Kidney (tissue), 14 donors: ENCODE measurements around the gene P4HTM. TPM values are rescaled to one million over a fixed set of nuclear protein-coding genes. Genes with fewer than 3 reads are reported as not detected.

Source experiments
- DNase-seq, 5 donors: peaks; one replicate each; pipeline ENCODE4 v3.0.0-alpha.2; 2013 to 2020
- FAIRE-seq: peaks from 2 replicates; lab custom pipeline; 2012; peaks lifted over from hg19 to GRCh38; lab: Jason Lieb, UNC
- H3K27ac ChIP-seq, 2 donors: one replicate each; pipeline ENCODE4 v1.7.0; 2013; ENCODE audit warnings: low read depth in 2 of 2, low read length in 2 of 2, inconsistent platforms in 1 of 2
- H3K27me3 ChIP-seq: one replicate; pipeline ENCODE4 v1.7.1; 2013; ENCODE audit warnings: low read length, inconsistent platforms; ENCODE audit not compliant: control insufficient read depth, insufficient read depth
- H3K36me3 ChIP-seq, 3 donors: one replicate each; pipeline versions ENCODE4 v1.7.0 to v1.7.1; 2013; ENCODE audit warnings: low read length in 3 of 3, control low read depth in 1 of 3, inconsistent platforms in 1 of 3; ENCODE audit not compliant: insufficient read depth in 3 of 3, control insufficient read depth in 2 of 3
- H3K4me1 ChIP-seq, 3 donors: one replicate each; pipeline versions ENCODE4 v1.7.0 to v1.7.1; 2013; ENCODE audit warnings: low read length in 3 of 3, inconsistent platforms in 1 of 3, low read depth in 1 of 3; ENCODE audit not compliant: control insufficient read depth in 2 of 3, insufficient read depth in 2 of 3
- H3K4me3 ChIP-seq, 3 donors: one replicate each; pipeline versions ENCODE4 v1.7.0 to v1.8.1; 2013; ENCODE audit warnings: low read length in 3 of 3, control low read depth in 1 of 3, inconsistent platforms in 1 of 3
- H3K9ac ChIP-seq, 3 donors: one replicate each; pipeline versions ENCODE4 v1.7.0 to v1.7.1; 2013; ENCODE audit warnings: low read length in 3 of 3, control low read depth in 1 of 3, inconsistent platforms in 1 of 3
- H3K9me3 ChIP-seq, 3 donors: one replicate each; pipeline versions ENCODE4 v1.7.0 to v1.7.1; 2013; ENCODE audit warnings: low read length in 3 of 3, control low read depth in 1 of 3, inconsistent platforms in 1 of 3; ENCODE audit not compliant: control insufficient read depth in 2 of 3, insufficient read depth in 1 of 3
- CTCF ChIP-seq: IDR thresholded peaks from 3 replicates; pipeline ENCODE4 v1.5.1; 2012; ENCODE audit warnings: mild to moderate bottlenecking, moderate library complexity, borderline replicate concordance; ENCODE audit not compliant: insufficient read depth; ENCODE audit errors: extremely low read depth
- intact Hi-C: fragments of 100-400 bp; cut with DNase I; formaldehyde crosslinking; loops from one replicate; pipeline ENCODE4 v1.11.1; 2022
- polyA plus RNA-seq: library from polyadenylated mRNA; stranded (reverse); fragments of 350-450 nt; fragmentation: Illumina TruSeq; extraction: RNeasy Lipid Tissue Mini Kit (QIAGEN cat#74804); gene quantifications from one replicate; pipeline ENCODE4 v1.2.3, GENCODE V29; 2014; ENCODE audit warnings: low read depth, low replicate concordance; ENCODE audit not compliant: insufficient read depth
- total RNA-seq: library from RNA; stranded (reverse); fragmentation: NEBNext Ultra II Directional; extraction: Animal tissue kit (Norgen Biotek cat#: 25700); gene quantifications from one replicate; pipeline ENCODE4 v1.2.1, GENCODE V29; 2021
- donor health status: control.
- donor health status: control.
- donor health status: control.
- donor health status: control.
- donor health status: control.
- donor health status: DM: yes; HTN: yes; CAD: no.
- donor health status: Normal renal cell carcinoma (clear cell type).

The P4HTM gene
- total and polyA plus RNA-seq, 2 donors from 2014 or later: 63.7 to 72.6 TPM

GRCh38 chr3:49018707-49019006, 28.6 kb downstream of the P4HTM start:
- peak overlapping the region; percentile 44 to 64 (median 63) for H3K9ac ChIP-seq
- TF ChIP-seq CTCF: no peak

GRCh38 chr3:49019941-49020329, 29.9 kb downstream of the P4HTM start:
- DNase-seq (peak in 1 of 5 donors; percentile 48), FAIRE-seq (no peak)
- H3K4me1 ChIP-seq: peaks cover 0 to 29% (median 7%) of the 10 kb centered on the region in 3 donors
- intact Hi-C loops: no loop called here
- H3K27me3 ChIP-seq: no peaks in the 10 kb centered on the region
- H3K9me3 ChIP-seq: no peaks in the 10 kb centered on the region
- H3K9ac ChIP-seq: peak overlapping the region in 1 of 3 donors; percentile 100
- peaks cover 5 to 26% (median 22%) of the 10 kb centered on the region in 3 donors for H3K36me3 ChIP-seq
- no peak for TF ChIP-seq CTCF
- peak overlapping the region in 1 of 2 donors; percentile 99 for H3K27ac ChIP-seq
- H3K4me3 ChIP-seq: peak overlapping the region; percentile 77 to 97 (median 90)

More at GRCh38 chr3:49018707-49019006, 28.6 kb downstream of the P4HTM start:
- intact Hi-C loops: no loop called here
- no peak for FAIRE-seq
- H3K4me3 ChIP-seq: peak overlapping the region; percentile 68 to 81 (median 78)
- H3K9me3 ChIP-seq: no peaks in the 10 kb centered on the region
- DNase-seq: no peak
- H3K27me3 ChIP-seq: no peaks in the 10 kb centered on the region
- peak overlapping the region; percentile 57 to 63 for H3K27ac ChIP-seq
- H3K4me1 ChIP-seq: peaks cover 0 to 29% (median 7%) of the 10 kb centered on the region in 3 donors
- peaks cover 2 to 20% (median 17%) of the 10 kb centered on the region in 3 donors for H3K36me3 ChIP-seq

DNA sequence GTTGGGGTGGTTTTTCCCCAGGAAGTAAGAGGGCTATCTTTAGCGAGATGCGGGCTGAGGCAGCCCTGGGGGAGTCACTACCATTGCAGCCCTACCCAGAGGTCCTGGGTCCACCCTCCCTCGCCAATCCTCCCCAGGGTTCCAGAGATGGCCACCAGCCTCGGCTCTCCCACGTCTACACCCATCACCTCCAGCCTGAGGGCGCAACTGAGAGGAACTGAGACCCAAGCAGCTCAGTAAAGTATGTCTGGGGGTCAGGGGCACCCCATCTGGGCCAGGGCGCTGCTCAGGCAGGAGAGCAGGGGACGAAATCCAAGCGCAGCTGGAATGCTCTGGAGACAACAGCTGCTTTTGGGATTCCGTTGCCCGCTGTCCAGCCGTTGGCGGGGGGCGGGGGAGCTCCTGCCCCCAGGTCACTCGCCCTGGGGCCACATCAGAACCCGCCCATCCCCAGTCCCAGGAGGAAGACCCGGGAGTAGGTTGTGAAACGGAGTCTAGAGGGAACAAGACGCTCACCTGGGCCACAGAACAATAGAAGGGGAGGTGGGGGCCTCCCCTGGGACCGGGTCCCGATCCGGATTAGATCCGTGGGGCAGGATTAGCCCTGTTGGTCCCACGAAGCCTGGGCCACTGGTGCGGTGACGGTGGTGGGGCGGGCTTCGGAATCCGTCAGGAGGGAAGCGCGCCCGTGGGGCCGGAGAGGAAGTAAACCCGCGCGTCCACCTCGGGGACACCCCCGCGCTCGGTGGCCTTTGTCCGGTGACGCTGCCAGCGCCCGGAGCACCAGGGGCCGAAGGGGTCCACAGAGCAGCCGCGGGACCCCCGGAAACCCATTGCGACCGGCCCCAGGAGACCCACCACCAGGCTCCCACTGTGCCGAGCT, 30.5 kb downstream of the P4HTM start:
- peak overlapping the region; percentile 98 to 99 for H3K27ac ChIP-seq
- no peaks in the 10 kb centered on the region for H3K27me3 ChIP-seq
- H3K9me3 ChIP-seq: no peaks in the 10 kb centered on the region
- DNase-seq (peak in 4 of 5 donors; percentile 22 to 90 (median 56)), FAIRE-seq (no peak)
- intact Hi-C loops: no loop called here
- no peak for TF ChIP-seq CTCF
- peak overlapping the region; percentile 77 to 97 (median 90) for H3K4me3 ChIP-seq
- H3K36me3 ChIP-seq: peaks cover 7 to 26% (median 23%) of the 10 kb centered on the region in 3 donors
- H3K4me1 ChIP-seq: peaks cover 0 to 33% (median 7%) of the 10 kb centered on the region in 3 donors
- peak overlapping the region; percentile 82 to 100 (median 95) for H3K9ac ChIP-seq
